Activated CD8-positive, alpha-beta memory T cell treated with anti-CD3 and anti-CD28 coated beads, Interleukin-2, amount 10 ng/mL, durations not matched to agents 7 days and 5 days (primary cell): ENCODE measurements around the gene MS4A10. TPM values are rescaled to one million over a fixed set of nuclear protein-coding genes. Genes with fewer than 3 reads are reported as not detected.
"Not testable (repeated sequence)": the region's sequence is repeated elsewhere in the genome, so short reads cannot be mapped to it uniquely, and the experiment has no call there.

Experiments used
- ATAC-seq: fragments of 150-1000 bp; cut with Tn5 transposase; one replicate; pipeline ENCODE4 v1.10.0; 2021; ENCODE audit warnings: moderate library complexity
- CTCF ChIA-PET: fragments of 350-600 bp; sonication (Branson Sonifier 250); formaldehyde crosslinking; loops from one replicate; lab custom pipeline; 2021; ENCODE audit warnings: antibody characterized with exemption; lab: Charles Lee
- DNase-seq: peaks from one replicate; pipeline ENCODE4 v3.0.0-alpha.2; 2020
- H3K27ac Mint-ChIP-seq: one replicate; pipeline ENCODE4 v1.8.0; 2021; ENCODE audit warnings: mild to moderate bottlenecking, mixed read lengths
- H3K27me3 Mint-ChIP-seq: one replicate; pipeline ENCODE4 v1.8.0; 2021; ENCODE audit warnings: mixed read lengths
- H3K36me3 Mint-ChIP-seq: one replicate; pipeline ENCODE4 v1.8.0; 2021; ENCODE audit warnings: mild to moderate bottlenecking, mixed read lengths
- H3K4me1 Mint-ChIP-seq: one replicate; pipeline ENCODE4 v1.8.0; 2021; ENCODE audit warnings: mixed read lengths
- H3K4me3 Mint-ChIP-seq: one replicate; pipeline ENCODE4 v1.8.0; 2021; ENCODE audit warnings: mild to moderate bottlenecking, moderate library complexity, mixed read lengths
- H3K9me3 Mint-ChIP-seq: one replicate; pipeline ENCODE4 v1.8.0; 2022; ENCODE audit warnings: low read depth, mixed read lengths
- total RNA-seq, 2 experiments: library from RNA; stranded (reverse); gene quantifications; one replicate each; pipeline ENCODE4 v1.2.3, GENCODE V29; 2021

MS4A10 gene
- total RNA-seq, 2 experiments from 2014 or later: not detected

DNA sequence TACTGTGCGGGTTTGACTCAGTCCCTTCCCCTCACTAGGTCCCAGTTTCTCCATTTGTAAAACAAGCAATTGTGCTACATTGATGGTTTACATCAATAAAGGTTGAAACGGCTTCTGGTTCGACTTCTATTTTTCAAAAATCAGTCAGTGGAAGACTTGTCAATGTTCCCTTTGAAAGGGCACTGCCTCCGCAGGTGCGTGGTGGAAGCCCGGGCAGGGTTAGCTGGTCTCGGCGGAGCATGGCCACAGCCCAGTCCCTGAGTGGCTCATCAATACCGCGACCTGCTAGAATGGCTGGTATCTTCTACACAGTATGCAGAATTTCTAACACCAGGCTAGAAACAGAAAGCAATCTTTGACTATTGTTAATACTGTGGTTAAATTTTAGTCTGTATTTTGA, 16.1 kb downstream of the MS4A10 start:
- CTCF ChIA-PET: interaction anchor here (1.5 kb wide), 1 partner anchor 26 kb away, joined by 3 read pairs; no protein-coding TSS in a partner anchor
- Mint-ChIP-seq H3K4me3 (no peak overlapping the region), H3K4me1 (no peaks in the 10 kb centered on the region), H3K27ac (no peak overlapping the region), H3K9me3 (no peaks in the 10 kb centered on the region), H3K36me3 (no peaks in the 10 kb centered on the region), H3K27me3 (peaks cover 23% of the 10 kb centered on the region)
- ATAC-seq: no peak
- DNase-seq: no peak

DNA sequence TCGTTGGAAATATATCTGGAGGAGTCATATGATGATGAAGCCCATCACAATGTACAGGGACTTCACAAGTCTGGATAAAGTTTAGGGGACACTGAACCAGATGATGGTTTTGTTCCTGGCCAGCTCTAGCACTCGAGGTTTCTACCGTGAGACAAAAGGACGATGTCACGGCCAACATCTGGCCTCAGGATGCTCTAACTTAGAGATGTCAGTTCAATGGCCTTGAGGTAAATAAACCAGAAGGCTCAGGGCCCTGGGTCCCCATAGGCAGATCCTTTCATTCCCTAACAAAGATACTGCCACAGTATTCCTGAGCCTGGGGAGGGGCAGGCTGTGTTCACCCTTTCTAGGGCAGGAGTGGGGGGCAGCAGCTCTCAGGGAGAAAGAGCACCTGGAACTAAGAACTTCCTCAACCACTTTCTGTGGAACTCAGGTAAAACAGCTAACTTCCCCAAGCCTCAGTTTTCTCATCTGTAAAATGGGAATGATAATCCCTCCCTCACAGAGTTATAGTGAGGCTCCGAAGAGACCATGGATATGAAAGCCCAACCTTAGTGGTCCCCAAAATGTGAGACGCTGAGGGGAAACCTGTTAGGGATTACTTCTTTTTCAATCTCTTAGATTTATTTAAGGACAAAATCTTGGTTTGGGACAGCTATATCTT, 18.3 kb downstream of the MS4A10 start:
- H3K4me1 Mint-ChIP-seq: no peaks in the 10 kb centered on the region
- H3K36me3 Mint-ChIP-seq: no peaks in the 10 kb centered on the region
- no peak overlapping the region for H3K27ac Mint-ChIP-seq
- no peak overlapping the region for H3K4me3 Mint-ChIP-seq
- DNase-seq (no peak), ATAC-seq (no peak)
- CTCF ChIA-PET: no interaction called here
- no peaks in the 10 kb centered on the region for H3K9me3 Mint-ChIP-seq
- H3K27me3 Mint-ChIP-seq: peaks cover 23% of the 10 kb centered on the region

DNA sequence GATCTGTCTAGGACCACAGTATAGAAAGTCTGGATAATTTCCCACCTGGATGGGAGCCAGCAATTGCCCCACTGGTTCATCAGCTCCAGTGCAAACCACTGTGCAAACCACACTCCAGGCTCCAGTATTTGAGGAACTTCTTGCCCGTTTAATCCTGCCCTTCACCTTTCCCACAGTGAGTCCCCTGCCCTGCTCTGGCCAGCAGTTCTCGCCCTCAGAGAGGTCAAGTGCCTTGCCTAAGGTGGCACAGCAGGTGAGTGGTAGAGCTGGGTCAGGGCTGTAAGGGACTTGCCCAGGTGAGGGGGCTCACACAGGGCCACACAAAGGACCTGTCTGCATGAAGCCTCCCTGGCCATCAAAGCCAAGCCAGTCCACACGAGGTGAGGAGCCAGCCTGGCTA, 24.1 kb downstream of the MS4A10 start:
- ATAC-seq (no peak), DNase-seq (no peak)
- CTCF ChIA-PET: interaction anchor here (1.4 to 1.6 kb wide), 2 partner anchors 22 to 34 kb away, joined by 3 to 4 read pairs; no protein-coding TSS in a partner anchor
- H3K4me3 Mint-ChIP-seq: no peak overlapping the region
- H3K9me3 Mint-ChIP-seq: no peaks in the 10 kb centered on the region
- no peak overlapping the region for H3K27ac Mint-ChIP-seq
- no peaks in the 10 kb centered on the region for H3K4me1 Mint-ChIP-seq
- H3K36me3 Mint-ChIP-seq: no peaks in the 10 kb centered on the region
- H3K27me3 Mint-ChIP-seq: peaks cover 6% of the 10 kb centered on the region

DNA sequence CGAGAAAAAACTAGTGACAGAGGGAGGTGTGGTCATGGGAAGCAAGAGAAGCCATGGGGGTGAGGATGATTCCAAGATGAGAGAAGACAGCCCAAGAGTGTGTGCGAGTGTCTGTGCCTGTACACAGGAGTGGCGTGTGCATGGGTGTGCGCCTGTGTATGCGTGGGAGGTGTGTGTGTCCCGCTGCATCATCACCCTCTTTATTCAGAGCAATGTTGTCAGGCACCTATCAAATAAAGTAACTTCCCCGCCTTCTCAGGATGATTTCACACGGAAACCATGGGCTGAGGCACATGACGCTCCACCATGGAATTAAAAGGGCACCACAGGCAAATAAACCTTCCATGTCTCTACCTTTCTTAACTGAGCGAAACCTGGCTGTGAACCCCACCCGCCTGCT, 24.6 kb downstream of the MS4A10 start:
- Mint-ChIP-seq H3K36me3 (no peaks in the 10 kb centered on the region), H3K27ac (no peak overlapping the region), H3K27me3 (peaks cover 6% of the 10 kb centered on the region), H3K9me3 (no peaks in the 10 kb centered on the region), H3K4me1 (no peaks in the 10 kb centered on the region), H3K4me3 (no peak overlapping the region)
- ATAC-seq (no peak), DNase-seq (no peak)
- CTCF ChIA-PET: interaction anchor here (1.6 kb wide), 1 partner anchor 34 kb away, joined by 3 read pairs; no protein-coding TSS in a partner anchor

- no peak for ATAC-seq
- no peaks in the 10 kb centered on the region for H3K9me3 Mint-ChIP-seq
- H3K27ac Mint-ChIP-seq: no peak overlapping the region
- no peak overlapping the region for H3K4me3 Mint-ChIP-seq
- CTCF ChIA-PET: no interaction called here
- H3K4me1 Mint-ChIP-seq: no peaks in the 10 kb centered on the region
- H3K27me3 Mint-ChIP-seq: peaks cover 6% of the 10 kb centered on the region
- no peaks in the 10 kb centered on the region for H3K36me3 Mint-ChIP-seq
- DNase-seq: no peak
Observed at GRCh38 chr11:60810151-60810550, 25.0 kb downstream of the MS4A10 start.

DNA sequence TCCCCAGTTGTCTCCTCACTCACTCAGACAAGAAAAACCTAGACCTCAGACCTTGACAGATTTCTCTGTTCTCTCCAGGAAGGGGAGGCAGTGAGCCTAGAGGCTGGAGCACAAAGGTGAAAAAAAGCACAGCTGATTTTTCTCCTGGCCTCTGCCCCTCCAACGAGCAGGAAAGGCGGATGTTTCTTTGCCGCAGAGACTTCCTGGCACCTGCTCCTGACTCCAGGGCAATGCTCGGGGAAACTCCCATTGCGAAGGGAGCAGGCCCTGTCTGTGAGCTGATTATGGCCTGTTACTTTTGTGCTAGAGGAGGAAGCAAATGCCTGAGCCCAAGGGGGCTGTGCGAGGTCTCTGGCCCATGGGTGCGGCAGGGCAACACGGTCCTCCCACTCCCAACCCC, 25.4 kb downstream of the MS4A10 start:
- Mint-ChIP-seq H3K9me3 (no peaks in the 10 kb centered on the region), H3K27me3 (peaks cover 6% of the 10 kb centered on the region), H3K4me3 (no peak overlapping the region), H3K27ac (no peak overlapping the region), H3K4me1 (no peaks in the 10 kb centered on the region), H3K36me3 (no peaks in the 10 kb centered on the region)
- CTCF ChIA-PET: no interaction called here
- DNase-seq (no peak), ATAC-seq (no peak)

DNA sequence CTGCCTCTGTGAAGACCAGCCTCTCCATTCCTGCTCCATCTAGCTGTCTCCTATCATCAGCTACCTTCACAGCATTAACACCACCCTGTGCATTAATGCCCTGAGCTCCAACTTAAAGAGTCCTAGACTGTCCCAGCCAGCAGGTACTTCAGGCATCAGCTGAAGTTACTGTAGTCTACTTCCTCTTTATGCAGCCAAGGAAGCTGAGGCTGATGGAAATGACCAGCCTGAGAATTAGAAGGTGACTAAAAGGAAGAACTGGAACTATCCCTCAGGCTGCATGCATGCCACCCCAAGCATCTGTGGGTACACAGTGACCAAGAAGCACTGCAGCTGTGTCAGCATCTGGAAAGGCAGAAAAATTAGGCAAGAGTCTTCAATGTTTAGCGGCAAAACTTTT, 28.2 kb downstream of the MS4A10 start:
- no peak overlapping the region for H3K4me3 Mint-ChIP-seq
- CTCF ChIA-PET: interaction anchor here (1.0 kb wide), 1 partner anchor 17 kb away, joined by 3 read pairs; no protein-coding TSS in a partner anchor
- H3K4me1 Mint-ChIP-seq: no peaks in the 10 kb centered on the region
- peaks cover 3% of the 10 kb centered on the region for H3K36me3 Mint-ChIP-seq
- peaks cover 5% of the 10 kb centered on the region for H3K9me3 Mint-ChIP-seq
- H3K27ac Mint-ChIP-seq: no peak overlapping the region
- no peak for ATAC-seq
- H3K27me3 Mint-ChIP-seq: peaks cover 3% of the 10 kb centered on the region
- no peak for DNase-seq

DNA sequence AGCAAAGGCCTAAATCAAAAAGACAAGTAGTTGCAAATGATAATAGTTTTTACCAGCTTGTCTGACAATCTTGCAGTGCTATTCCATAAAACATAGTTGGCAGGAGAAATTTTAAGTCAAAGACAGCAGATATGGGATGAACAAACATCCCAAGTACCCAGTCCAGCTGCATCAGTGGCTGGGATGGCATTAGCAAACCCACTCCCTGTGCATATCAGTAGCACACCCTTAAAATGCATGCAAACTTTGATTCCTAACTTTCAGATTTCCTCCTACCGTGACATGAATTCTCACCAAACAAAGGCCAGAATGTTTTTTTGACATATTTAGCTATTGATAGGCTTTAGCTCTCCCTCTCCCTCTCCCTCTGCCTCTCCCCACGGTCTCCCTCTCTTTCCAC, 29.0 kb downstream of the MS4A10 start:
- Mint-ChIP-seq H3K9me3 (peaks cover 5% of the 10 kb centered on the region), H3K4me1 (no peaks in the 10 kb centered on the region), H3K27me3 (peaks cover 7% of the 10 kb centered on the region), H3K36me3 (peaks cover 3% of the 10 kb centered on the region), H3K4me3 (no peak overlapping the region), H3K27ac (no peak overlapping the region)
- DNase-seq (no peak), ATAC-seq (no peak)
- CTCF ChIA-PET: interaction anchor here (0.5 to 1.0 kb wide), 2 partner anchors 17 to 1116 kb away, joined by 3 to 4 read pairs; no protein-coding TSS in a partner anchor

DNA sequence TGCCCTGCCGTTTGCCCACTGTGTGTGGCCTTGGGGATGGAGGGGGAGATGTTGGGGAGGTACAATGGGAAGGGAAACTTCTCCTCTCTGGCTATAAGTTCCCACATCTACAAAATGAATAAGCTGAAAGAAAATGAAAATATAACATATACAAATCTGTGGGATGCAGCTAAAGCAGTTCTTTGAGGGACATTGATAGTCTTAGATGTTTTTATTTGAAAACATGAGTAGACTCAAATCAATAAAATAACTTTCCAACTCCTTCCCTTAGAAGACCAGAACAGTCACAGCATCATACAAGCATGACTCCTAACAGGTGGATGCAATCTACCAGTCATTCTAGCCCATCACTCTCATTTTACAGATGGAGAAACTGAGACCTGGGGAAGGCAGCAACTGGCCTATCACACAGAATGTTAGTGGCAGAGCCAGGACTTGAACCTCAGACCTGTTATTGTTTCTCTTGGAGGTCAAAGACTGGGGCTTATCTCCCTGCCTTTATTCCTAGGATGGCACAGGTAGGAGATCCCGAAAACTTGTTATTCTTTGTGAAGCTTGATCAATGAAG, 31.5 kb downstream of the MS4A10 start:
- no peak overlapping the region for H3K27ac Mint-ChIP-seq
- peaks cover 3% of the 10 kb centered on the region for H3K36me3 Mint-ChIP-seq
- DNase-seq: no peak
- H3K27me3 Mint-ChIP-seq: peaks cover 20% of the 10 kb centered on the region
- H3K9me3 Mint-ChIP-seq: peaks cover 5% of the 10 kb centered on the region
- no peaks in the 10 kb centered on the region for H3K4me1 Mint-ChIP-seq
- no peak for ATAC-seq
- CTCF ChIA-PET: no interaction called here
- no peak overlapping the region for H3K4me3 Mint-ChIP-seq

DNA sequence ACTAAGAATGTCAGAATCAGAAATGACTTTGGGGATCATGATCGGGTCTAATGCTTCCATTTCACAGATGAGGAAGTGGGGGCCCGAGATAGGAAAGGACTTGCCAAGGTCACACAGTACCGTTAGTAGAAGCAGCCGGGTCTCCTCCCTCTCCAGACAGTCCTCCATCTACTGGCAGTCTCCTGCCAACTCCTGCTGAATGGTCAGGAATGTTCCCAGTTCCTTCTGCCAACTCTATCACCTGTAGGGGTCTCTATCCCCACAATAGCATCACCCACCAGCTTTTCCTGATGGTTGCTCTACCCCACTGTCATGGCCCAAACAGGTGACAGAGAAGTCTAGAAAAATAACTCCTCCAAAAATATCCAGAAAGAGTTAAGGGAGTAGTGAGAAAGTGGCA, 32.9 kb downstream of the MS4A10 start:
- H3K9me3 Mint-ChIP-seq: peaks cover 5% of the 10 kb centered on the region
- CTCF ChIA-PET: no interaction called here

DNA sequence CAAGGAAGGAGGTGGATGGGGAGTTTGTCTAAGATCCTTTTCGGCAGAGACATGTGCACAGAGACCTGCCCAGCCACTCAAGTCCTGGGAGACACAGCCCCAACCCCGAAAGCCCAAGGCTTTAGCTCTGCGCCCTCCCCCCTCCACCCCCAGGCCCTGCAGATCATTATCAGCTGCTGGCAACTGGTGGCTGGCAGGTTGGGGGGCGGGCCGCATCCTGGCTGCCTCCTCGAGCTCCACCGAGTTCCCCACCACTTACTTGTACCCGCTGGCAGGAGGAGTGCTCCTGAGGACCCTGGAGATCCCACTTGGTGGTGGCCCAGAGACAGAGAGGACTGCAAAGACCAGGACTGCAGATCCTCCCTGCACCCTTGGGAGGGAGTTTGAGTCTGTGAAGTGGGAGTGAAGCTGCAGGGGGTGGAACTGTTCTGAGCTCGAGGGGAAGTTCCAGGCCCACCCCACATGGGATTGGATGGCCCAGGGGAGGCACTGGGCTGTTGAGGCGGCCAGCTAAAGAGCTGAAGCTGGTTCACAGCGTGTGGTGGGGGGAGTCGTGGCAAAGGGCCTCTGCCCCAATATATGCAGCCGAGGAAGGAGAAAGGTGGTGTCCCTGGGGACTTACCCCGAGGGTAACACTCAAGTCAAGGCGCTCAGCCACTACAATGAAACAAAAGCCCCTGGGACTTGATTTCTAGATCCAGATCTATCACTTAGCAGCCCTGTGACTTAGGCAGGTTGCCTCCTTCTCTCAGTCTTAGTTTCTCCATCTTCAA, 36.9 kb downstream of the MS4A10 start:
- Mint-ChIP-seq H3K4me1 (no peaks in the 10 kb centered on the region), H3K9me3 (no peaks in the 10 kb centered on the region), H3K27ac (no peak overlapping the region), H3K27me3 (peaks cover 19% of the 10 kb centered on the region), H3K4me3 (no peak overlapping the region), H3K36me3 (no peaks in the 10 kb centered on the region)
- CTCF ChIA-PET: interaction anchor here (1.2 to 2.7 kb wide), 3 partner anchors 9 to 366 kb away, joined by 3 to 15 read pairs (median 5); no protein-coding TSS in a partner anchor
- DNase-seq (no peak), ATAC-seq (no peak)

More for the DNA sequence above, 32.9 kb downstream of the MS4A10 start:
- H3K4me1 Mint-ChIP-seq: no peaks in the 10 kb centered on the region
- H3K27me3 Mint-ChIP-seq: peaks cover 20% of the 10 kb centered on the region
- H3K4me3 Mint-ChIP-seq: no peak overlapping the region
- no peak for ATAC-seq
- peaks cover 3% of the 10 kb centered on the region for H3K36me3 Mint-ChIP-seq
- DNase-seq: no peak
- H3K27ac Mint-ChIP-seq: no peak overlapping the region

DNA sequence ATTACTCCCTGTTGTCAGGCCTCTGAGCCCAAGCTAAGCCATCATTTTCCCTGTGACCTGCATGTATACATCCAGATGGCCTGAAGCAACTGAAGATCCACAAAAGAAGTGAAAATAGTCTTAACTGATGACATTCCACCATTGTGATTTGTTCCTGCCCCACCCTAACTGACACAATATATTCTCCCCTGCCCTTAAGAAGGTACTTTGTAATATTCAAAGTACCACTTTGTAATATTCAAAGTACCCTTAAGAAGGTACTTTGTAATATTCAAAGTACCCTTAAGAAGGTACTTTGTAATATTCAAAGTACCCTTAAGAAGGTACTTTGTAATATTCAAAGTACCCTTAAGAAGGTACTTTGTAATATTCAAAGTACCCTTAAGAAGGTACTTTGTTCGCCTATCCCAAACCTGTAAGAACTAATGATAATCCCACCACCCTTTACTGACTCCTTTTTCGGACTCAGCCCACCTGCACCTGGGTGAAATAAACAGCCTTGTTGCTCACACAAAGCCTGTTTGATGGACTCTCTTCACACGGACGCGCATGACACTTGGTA, 38.7 kb downstream of the MS4A10 start:
- DNase-seq, H3K4me3 Mint-ChIP-seq, H3K9me3 Mint-ChIP-seq, ATAC-seq, H3K36me3 Mint-ChIP-seq, H3K27ac Mint-ChIP-seq, H3K4me1 Mint-ChIP-seq: not testable (repeated sequence)
- H3K27me3 Mint-ChIP-seq: peaks cover 18% of the 10 kb centered on the region
- CTCF ChIA-PET: interaction anchor here (1.7 to 16.3 kb wide), 2 partner anchors 65 to 75 kb away, joined by 4 to 426 read pairs; no protein-coding TSS in a partner anchor

- DNase-seq (no peak), ATAC-seq (no peak)
- Mint-ChIP-seq H3K4me3 (no peak overlapping the region), H3K4me1 (no peaks in the 10 kb centered on the region), H3K9me3 (no peaks in the 10 kb centered on the region), H3K36me3 (no peaks in the 10 kb centered on the region), H3K27me3 (peaks cover 17% of the 10 kb centered on the region), H3K27ac (no peak overlapping the region)
- CTCF ChIA-PET: interaction anchor here (0.6 to 16.3 kb wide), 5 partner anchors 10 to 349 kb away, joined by 3 to 426 read pairs (median 3); no protein-coding TSS in a partner anchor
Observed at GRCh38 chr11:60825118-60825517, 40.0 kb downstream of the MS4A10 start.
